Karpas-422 (cell line): ENCODE results near the gene GRIP1. TPM values are rescaled to one million over a fixed set of nuclear protein-coding genes. Genes with fewer than 3 reads are reported as not detected.
A peak's percentile ranks its signal among the peaks of the same experiment; 100 is the strongest.

ENCODE experiments used
- DNase-seq: peaks from one replicate; pipeline ENCODE4 v3.0.0-alpha.2; 2015
- H2AFZ ChIP-seq: fragments of 200-600 bp; sonication (generic); 2 replicates; pipeline ENCODE4 v1.6.1; 2014; ENCODE audit warnings: antibody characterized with exemption, low read length, mixed read lengths
- H3K27ac ChIP-seq: fragments of 200-600 bp; sonication (generic); 2 replicates; pipeline ENCODE4 v1.5.1; 2014; ENCODE audit warnings: mild to moderate bottlenecking, low read length, moderate library complexity
- H3K27me3 ChIP-seq: fragments of 200-600 bp; sonication (generic); 2 replicates; pipeline ENCODE4 v1.6.1; 2014; ENCODE audit warnings: low read length, mixed read lengths
- H3K36me3 ChIP-seq: fragments of 200-600 bp; sonication (generic); 2 replicates; pipeline ENCODE4 v1.6.1; 2014; ENCODE audit warnings: low read length, mixed read lengths; ENCODE audit not compliant: insufficient read depth
- H3K4me1 ChIP-seq: fragments of 200-600 bp; sonication (generic); 2 replicates; pipeline ENCODE4 v1.6.1; 2014; ENCODE audit warnings: mild to moderate bottlenecking, low read length, mixed read lengths
- H3K4me2 ChIP-seq: fragments of 200-600 bp; sonication (generic); 2 replicates; pipeline ENCODE4 v1.6.1; 2014; ENCODE audit warnings: low read length, low read depth, mild to moderate bottlenecking; ENCODE audit not compliant: poor library complexity, severe bottlenecking
- H3K4me3 ChIP-seq: fragments of 200-600 bp; sonication (generic); 2 replicates; pipeline ENCODE4 v1.5.1; 2014; ENCODE audit warnings: mild to moderate bottlenecking, antibody characterized with exemption, low read length, mixed read lengths
- H3K79me2 ChIP-seq: fragments of 200-600 bp; sonication (generic); 2 replicates; pipeline ENCODE4 v1.6.1; 2014; ENCODE audit warnings: mild to moderate bottlenecking, low read length, mixed read lengths
- H3K9ac ChIP-seq: fragments of 200-600 bp; sonication (generic); 2 replicates; pipeline ENCODE4 v1.6.0; 2014; ENCODE audit warnings: low read length
- H3K9me2 ChIP-seq: fragments of 200-600 bp; sonication (generic), shearing (Covaris generic); replicated peaks from 2 replicates; pipeline ENCODE4 v1.6.0; 2014; ENCODE audit warnings: mild to moderate bottlenecking, low read length, moderate library complexity; ENCODE audit not compliant: insufficient read depth
- H3K9me3 ChIP-seq: fragments of 300-700, 200-600 bp; sonication (generic); 2 replicates; pipeline ENCODE4 v1.6.1; 2014; ENCODE audit warnings: low read length, mixed read lengths
- H4K20me1 ChIP-seq: fragments of 200-600 bp; sonication (generic); 2 replicates; pipeline ENCODE4 v1.6.1; 2014; ENCODE audit warnings: mild to moderate bottlenecking, antibody characterized with exemption, low read length, low read depth; ENCODE audit not compliant: insufficient read depth
- total RNA-seq: library from RNA; depleted of rRNA; stranded (reverse); fragments of >200 nt; shearing (Covaris generic); gene quantifications from 2 replicates; pipeline ENCODE4 v1.2.3, GENCODE V29; 2014; ENCODE audit warnings: low replicate concordance

Gene GRIP1
- total RNA-seq, 1 experiment from 2014 or later, result 4.5 TPM

DNA sequence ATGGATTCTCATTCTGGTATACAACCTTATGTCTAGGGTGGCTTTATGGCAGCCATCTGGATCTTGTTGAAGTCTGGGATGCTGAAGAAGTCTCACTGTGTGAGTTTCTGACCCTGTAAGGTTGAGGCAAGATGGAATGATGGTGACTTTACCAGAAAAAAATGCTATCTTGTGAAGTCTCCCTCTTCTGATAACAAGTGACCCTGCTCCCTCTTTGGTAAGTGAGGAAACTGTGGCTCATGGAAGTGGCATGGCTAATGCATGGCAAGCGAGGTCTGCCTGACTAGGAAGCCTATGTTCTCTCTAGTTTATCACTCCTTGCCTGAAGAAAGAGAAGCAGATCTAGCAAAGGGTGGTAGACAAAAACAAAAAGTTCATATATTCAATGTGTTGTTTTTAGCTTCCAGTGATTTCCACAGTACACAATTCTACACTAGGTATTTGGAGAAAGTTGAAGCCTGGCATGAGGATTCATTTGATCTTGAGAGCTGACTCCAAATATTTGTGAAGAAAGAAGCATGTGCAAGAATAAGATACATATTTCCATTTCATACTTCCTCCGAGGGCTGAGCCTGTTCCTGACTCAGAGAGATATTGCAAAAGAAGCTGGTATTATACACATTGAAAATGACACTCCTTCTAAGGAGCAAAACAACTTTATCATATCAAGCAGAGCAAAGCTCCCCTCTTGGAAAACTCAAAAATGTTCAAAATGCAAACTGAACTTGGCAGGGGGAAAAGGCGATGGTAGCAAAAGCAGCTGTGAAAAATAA, 313.0 kb downstream of the GRIP1 start:
- H3K79me2 ChIP-seq, result no peaks in the 10 kb centered on the region
- no peak overlapping the region for H3K27ac ChIP-seq
- DNase-seq, result no peak
- no peaks in the 10 kb centered on the region for H3K9me2 ChIP-seq
- no peaks in the 10 kb centered on the region for H3K27me3 ChIP-seq
- no peak overlapping the region for H3K9ac ChIP-seq
- H3K9me3 ChIP-seq, result no peaks in the 10 kb centered on the region
- H3K4me1 ChIP-seq, result no peaks in the 10 kb centered on the region
- H3K36me3 ChIP-seq, result no peaks in the 10 kb centered on the region
- H3K4me2 ChIP-seq, result no peak overlapping the region
- H3K4me3 ChIP-seq, result no peak overlapping the region
- H4K20me1 ChIP-seq, result no peaks in the 10 kb centered on the region
- no peak overlapping the region for H2AFZ ChIP-seq

DNA sequence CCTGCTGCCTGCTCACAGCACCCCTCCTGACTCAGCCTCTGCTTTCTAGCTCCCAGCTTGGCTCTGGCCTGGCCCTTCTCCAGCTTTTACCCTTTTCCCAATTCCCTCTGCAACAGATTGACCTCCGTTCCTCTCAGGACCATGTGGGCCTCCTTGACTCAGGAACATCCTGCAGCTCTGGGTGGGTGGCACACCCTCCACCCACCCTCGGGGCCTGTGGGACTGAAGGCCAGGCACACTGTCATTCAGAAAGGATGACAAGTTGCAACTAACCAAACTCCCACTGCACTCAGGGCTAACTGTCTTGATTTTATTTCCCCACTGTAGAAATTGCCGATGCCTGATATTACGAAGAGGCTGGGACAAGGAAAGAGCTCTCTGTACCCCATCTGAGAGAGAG, 317.2 kb downstream of the GRIP1 start:
- H3K9me2 ChIP-seq, result no peaks in the 10 kb centered on the region
- H3K9me3 ChIP-seq, result no peaks in the 10 kb centered on the region
- no peaks in the 10 kb centered on the region for H3K27me3 ChIP-seq
- H3K36me3 ChIP-seq, result no peaks in the 10 kb centered on the region
- H3K9ac ChIP-seq, result no peak overlapping the region
- H3K4me1 ChIP-seq, result no peaks in the 10 kb centered on the region
- no peak for DNase-seq
- no peak overlapping the region for H3K4me3 ChIP-seq
- no peaks in the 10 kb centered on the region for H3K79me2 ChIP-seq
- H3K4me2 ChIP-seq, result no peak overlapping the region
- H3K27ac ChIP-seq, result no peak overlapping the region
- no peak overlapping the region for H2AFZ ChIP-seq
- no peaks in the 10 kb centered on the region for H4K20me1 ChIP-seq

DNA sequence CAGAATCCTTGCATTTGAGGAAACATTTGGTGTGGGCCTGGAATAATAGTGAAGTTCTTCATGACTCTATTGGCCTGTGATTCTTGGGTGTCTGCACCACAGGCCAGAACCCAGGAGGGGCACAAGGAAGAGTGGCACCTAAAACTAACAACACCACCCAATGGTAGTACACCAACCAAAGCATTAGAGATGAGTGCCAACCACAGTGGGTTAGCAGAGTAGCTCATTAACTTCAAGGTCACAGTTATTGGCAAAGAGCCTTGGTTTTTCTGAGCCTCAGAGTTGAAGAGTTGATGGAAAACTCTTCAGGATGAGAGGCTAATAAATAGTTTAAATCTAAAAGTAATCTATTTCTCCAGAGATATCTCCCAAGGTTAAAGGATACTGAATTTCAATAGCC, 319.6 kb downstream of the GRIP1 start:
- H3K4me3 ChIP-seq, result no peak overlapping the region
- no peaks in the 10 kb centered on the region for H3K4me1 ChIP-seq
- H3K4me2 ChIP-seq, result no peak overlapping the region
- no peak overlapping the region for H2AFZ ChIP-seq
- no peaks in the 10 kb centered on the region for H3K27me3 ChIP-seq
- no peaks in the 10 kb centered on the region for H3K36me3 ChIP-seq
- no peaks in the 10 kb centered on the region for H4K20me1 ChIP-seq
- H3K79me2 ChIP-seq, result no peaks in the 10 kb centered on the region
- DNase-seq, result no peak
- no peak overlapping the region for H3K9ac ChIP-seq
- H3K27ac ChIP-seq, result no peak overlapping the region
- H3K9me2 ChIP-seq, result no peaks in the 10 kb centered on the region
- no peaks in the 10 kb centered on the region for H3K9me3 ChIP-seq

DNA sequence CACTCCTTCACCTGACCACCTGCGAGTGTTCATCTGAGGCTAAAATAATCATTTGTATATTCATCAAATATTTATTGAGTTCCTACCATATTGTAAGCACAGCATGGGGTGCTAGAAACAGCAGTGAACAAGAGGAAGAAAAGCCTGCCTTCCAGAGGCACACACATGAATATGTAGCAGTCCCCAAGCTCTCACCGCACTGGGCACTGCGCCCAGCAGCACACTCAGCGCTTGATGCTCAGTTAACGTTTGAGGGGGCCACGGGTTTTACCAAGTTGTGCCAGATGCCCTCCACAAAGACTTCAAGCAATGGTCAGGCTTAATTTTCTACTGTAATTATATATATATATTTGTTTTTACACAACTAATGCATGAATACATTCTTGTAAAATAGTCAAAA, 324.6 kb downstream of the GRIP1 start:
- Histone ChIP-seq H3K79me2 (no peaks in the 10 kb centered on the region), H3K9me3 (no peaks in the 10 kb centered on the region), H3K36me3 (no peaks in the 10 kb centered on the region), H3K27ac (no peak overlapping the region), H3K4me1 (0 out of 2 replicates have a peak, but pooled peaks cover 3% of the 10 kb centered on the region), H3K9ac (no peak overlapping the region), H3K4me2 (no peak overlapping the region), H3K27me3 (no peaks in the 10 kb centered on the region), H3K9me2 (no peaks in the 10 kb centered on the region), H4K20me1 (no peaks in the 10 kb centered on the region), H3K4me3 (no peak overlapping the region), H2AFZ (no peak overlapping the region)
- DNase-seq, result no peak

DNA sequence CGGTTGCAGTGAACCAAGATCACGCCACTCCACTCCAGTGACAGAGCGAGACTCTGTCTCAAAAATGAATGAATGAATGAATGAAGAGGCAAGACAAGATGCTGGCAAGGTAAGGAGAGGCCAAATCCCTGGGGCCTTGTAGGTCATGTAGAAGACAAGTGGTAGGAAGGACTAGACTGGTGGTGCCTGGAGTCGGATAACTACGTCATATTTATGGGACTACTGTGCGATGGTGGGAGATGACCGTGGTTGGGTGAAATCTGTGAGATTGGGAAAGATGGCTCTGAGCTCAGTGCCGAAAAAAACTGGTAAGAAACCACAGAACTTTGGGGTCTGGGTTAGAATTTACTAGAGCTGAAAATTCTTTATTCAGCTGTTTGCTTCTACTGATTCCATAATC, 326.0 kb downstream of the GRIP1 start:
- H3K9ac ChIP-seq, result no peak overlapping the region
- no peak overlapping the region for H3K4me2 ChIP-seq
- 0 out of 2 replicates have a peak, but pooled peaks cover 3% of the 10 kb centered on the region for H3K4me1 ChIP-seq
- H3K9me2 ChIP-seq, result no peaks in the 10 kb centered on the region
- H3K4me3 ChIP-seq, result no peak overlapping the region
- H3K27ac ChIP-seq, result no peak overlapping the region
- H3K27me3 ChIP-seq, result no peaks in the 10 kb centered on the region
- no peak for DNase-seq
- H4K20me1 ChIP-seq, result no peaks in the 10 kb centered on the region
- H3K9me3 ChIP-seq, result no peaks in the 10 kb centered on the region
- H3K79me2 ChIP-seq, result no peaks in the 10 kb centered on the region
- H2AFZ ChIP-seq, result no peak overlapping the region
- no peaks in the 10 kb centered on the region for H3K36me3 ChIP-seq

DNA sequence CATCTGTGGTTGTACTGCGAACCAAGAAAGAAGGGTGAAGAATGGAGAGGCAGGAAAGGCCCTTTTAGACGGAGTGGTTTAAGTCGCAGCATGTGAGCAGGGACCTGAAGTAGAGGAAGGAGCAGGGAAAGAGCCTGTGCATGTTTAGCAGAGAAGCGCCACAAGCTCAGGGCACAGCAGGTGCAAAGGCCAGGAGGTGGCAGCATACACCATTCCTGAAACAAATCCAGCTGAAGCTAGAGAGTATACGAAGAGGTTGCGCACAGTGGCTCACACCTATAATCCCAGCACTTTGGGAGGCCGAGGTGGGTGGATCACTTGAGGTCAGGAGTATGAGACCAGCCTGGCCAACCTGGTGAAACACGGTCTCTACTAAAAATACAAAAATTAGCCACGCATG, 326.7 kb downstream of the GRIP1 start:
- DNase-seq, result peak; percentile 72
- Histone ChIP-seq H3K27ac (no peak overlapping the region), H3K9me3 (no peaks in the 10 kb centered on the region), H3K9ac (no peak overlapping the region), H3K4me2 (no peak overlapping the region), H3K4me1 (0 out of 2 replicates have a peak, but pooled peaks cover 3% of the 10 kb centered on the region), H4K20me1 (no peaks in the 10 kb centered on the region), H3K36me3 (no peaks in the 10 kb centered on the region), H2AFZ (no peak overlapping the region), H3K4me3 (no peak overlapping the region), H3K79me2 (no peaks in the 10 kb centered on the region), H3K9me2 (no peaks in the 10 kb centered on the region), H3K27me3 (no peaks in the 10 kb centered on the region)

DNA sequence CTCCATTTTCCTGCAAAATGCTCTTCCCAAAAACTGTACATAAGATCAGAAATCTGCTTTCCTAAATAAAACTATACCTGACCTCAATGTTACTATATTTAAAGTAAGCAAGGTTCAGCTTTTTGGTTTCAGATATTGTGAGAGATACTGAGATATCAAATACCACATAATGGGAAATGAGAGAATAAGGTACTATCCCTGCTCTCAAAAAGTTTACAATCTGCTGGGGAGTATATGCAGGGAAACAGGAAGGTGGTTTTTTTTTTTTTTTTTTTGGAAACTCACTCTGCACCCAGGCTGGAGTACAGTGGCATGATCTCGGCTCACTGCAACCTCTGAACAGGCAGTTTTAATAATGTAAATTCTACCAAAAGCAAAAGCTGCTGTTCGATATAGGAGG, 327.6 kb downstream of the GRIP1 start:
- no peak for DNase-seq
- Histone ChIP-seq H3K27ac (no peak overlapping the region), H3K4me1 (0 out of 2 replicates have a peak, but pooled peaks cover 3% of the 10 kb centered on the region), H3K9me2 (no peaks in the 10 kb centered on the region), H3K27me3 (no peaks in the 10 kb centered on the region), H3K9me3 (no peaks in the 10 kb centered on the region), H3K79me2 (no peaks in the 10 kb centered on the region), H3K4me3 (no peak overlapping the region), H3K9ac (no peak overlapping the region), H3K4me2 (no peak overlapping the region), H2AFZ (no peak overlapping the region), H4K20me1 (no peaks in the 10 kb centered on the region), H3K36me3 (no peaks in the 10 kb centered on the region)

DNA sequence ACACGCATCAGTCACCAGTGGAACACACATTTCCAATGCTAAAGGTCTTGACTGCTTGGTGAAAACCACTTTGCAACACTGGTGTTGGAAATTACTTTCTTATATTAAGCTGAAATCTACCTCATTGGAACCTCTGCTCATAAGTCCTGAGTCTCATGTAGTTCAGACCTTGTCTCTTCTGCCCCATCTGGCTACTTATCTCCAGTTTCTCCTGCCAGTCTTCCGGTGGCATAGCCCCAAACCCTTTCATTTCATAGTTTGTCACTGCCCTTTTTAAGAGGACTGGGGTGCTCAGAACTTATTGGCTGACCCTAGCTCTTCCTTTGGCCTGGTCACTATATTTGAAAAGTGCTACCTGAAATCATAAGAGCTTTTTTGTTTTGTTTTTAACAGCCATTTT, 332.9 kb downstream of the GRIP1 start:
- no peaks in the 10 kb centered on the region for H3K36me3 ChIP-seq
- H3K79me2 ChIP-seq, result no peaks in the 10 kb centered on the region
- no peak overlapping the region for H3K9ac ChIP-seq
- no peak overlapping the region for H3K4me2 ChIP-seq
- no peaks in the 10 kb centered on the region for H3K4me1 ChIP-seq
- no peak overlapping the region for H3K4me3 ChIP-seq
- no peaks in the 10 kb centered on the region for H3K9me2 ChIP-seq
- H3K27me3 ChIP-seq, result no peaks in the 10 kb centered on the region
- H4K20me1 ChIP-seq, result no peaks in the 10 kb centered on the region
- no peaks in the 10 kb centered on the region for H3K9me3 ChIP-seq
- H2AFZ ChIP-seq, result no peak overlapping the region
- no peak for DNase-seq
- no peak overlapping the region for H3K27ac ChIP-seq
